GM21576 (cell line): ENCODE measurements around the gene LOXL3.
A peak's percentile ranks its signal among the peaks of the same experiment; 100 is the strongest.

Source experiments
- ATAC-seq: cut with Tn5 transposase; IDR thresholded peaks from one replicate; pipeline ENCODE4 v1.9.1; 2021; ENCODE audit warnings: mild to moderate bottlenecking, moderate library complexity; ENCODE audit not compliant: unreplicated experiment

Gene LOXL3

DNA sequence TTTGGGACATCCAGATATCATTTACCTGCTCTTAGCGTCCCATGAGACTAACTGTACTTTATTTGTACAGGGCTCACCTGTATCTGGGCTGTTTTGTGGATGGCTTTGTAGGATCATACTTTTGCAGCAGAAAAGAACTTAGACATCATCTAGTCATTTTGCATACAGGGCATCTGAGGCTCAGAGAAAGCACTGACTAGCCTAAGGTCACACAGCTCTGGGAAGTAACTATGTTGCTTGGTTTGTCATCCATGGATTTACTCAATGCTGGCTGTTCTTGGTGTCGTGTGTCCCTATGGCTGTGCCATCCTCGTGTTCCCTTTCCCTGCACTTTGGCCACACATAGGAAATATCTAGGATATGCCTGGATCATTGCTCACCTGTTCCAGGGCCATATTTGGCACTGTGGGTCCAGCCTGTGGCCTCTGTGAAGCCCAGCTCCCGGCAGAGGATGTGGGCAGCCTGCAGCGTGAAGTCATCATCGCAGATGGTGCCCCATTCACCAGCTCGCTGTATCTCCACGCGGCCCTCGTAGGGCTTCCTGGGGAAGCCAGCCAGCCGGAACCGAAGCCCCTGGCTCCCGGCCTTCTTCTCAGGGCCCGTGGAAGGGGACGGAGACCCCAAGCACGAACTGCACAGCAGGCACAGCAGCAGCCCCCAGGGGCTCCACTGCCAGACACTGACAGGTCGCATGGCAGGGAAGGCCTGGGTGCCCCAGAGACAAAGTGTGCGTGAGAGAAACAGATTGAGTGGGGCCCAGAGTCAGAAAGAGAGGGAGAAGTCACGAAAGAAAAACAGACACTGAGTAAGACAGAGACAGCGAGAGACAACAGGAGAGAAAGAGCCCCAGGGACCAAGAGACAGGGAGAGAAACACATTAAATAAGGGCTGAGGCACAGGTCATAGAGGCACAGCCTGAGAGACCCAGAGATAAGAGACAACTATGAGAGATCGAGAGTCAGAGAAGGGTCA, 1.5 kb downstream of the LOXL3 start:
- ATAC-seq = no peak

DNA sequence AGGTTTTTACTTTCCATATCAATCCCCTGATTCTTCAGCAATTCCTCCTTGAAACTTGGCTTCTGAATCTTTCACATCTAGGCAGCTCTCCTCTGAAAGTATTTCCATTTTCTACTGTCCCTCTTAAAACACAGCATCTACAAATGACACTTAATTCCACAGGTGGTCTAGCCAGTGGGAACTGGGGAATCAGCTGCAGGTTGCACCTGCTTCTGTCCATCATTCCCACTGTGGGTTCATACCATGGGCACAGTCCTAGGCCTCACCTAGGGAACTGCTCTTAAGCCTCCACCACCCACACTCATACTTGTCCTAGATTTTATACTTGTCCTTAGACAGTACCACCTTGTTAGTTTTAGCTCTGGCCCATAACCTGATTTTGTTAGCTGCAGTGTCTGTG, 2.2 kb downstream of the LOXL3 start:
- no peak for ATAC-seq

DNA sequence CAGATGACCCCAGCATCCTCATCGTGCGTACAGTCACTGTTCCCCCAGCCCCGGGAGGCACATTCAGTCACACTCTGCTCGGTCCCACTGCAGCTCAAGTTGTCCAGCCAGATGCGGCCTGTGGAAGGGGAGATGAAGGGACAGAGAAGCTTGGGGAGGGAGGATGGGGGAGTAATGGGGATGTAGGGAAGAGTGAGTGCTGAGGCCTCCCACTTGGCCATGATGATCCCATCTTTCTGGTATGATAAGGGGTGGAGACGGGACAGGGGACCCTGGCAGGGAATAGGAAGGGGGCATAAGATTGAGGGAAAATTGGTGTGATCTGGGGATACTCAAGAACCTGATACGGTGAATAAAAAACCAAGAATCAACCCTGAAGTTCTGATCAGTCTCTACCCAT, 3.5 kb downstream of the LOXL3 start:
- ATAC-seq = no peak

DNA sequence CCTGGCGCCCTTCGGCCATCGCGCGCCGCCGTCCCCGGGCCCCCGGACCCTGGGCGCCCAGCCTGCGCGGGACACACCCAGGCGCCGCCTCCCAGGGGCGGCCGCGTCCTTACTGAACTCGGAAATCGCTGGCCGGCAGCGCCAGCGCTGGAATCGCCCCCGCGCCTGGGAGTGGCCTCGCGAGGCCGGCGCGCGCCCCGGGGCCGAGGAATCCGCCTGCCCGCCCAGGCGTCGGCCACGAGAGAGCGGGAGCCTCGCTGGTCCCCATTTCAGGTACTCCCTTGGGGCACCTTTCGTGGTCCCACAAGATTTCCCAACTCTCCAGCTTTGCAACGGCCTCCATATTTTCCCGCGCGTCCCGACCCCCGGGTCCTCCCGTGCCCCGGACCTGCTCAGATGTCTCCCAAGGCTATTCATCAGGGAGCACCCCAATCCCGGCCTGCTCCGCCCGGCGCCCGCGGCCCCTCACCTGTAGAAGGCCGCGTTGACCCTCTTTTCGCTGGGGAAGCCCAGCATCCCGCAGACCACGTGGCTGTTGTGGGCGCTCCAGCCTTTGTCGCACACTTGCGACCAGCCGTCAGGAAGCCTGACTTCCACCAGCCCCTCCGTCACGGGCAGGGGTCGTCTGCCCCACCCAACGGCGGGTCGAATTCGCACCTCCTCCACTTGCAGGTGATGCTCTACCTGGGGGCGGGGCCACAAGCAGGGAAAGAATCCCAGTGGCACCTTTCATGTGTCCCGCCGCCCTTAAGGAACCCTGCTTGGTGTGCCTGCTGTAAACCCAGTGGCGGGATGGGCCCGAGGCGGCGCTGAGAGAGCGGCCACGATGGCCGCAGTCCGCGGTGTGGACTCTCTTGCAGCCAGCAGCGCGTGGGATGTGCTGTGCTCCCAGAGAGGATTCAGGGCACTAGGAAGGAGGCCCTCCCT, 4.6 kb downstream of the LOXL3 start:
- ATAC-seq = no peak

DNA sequence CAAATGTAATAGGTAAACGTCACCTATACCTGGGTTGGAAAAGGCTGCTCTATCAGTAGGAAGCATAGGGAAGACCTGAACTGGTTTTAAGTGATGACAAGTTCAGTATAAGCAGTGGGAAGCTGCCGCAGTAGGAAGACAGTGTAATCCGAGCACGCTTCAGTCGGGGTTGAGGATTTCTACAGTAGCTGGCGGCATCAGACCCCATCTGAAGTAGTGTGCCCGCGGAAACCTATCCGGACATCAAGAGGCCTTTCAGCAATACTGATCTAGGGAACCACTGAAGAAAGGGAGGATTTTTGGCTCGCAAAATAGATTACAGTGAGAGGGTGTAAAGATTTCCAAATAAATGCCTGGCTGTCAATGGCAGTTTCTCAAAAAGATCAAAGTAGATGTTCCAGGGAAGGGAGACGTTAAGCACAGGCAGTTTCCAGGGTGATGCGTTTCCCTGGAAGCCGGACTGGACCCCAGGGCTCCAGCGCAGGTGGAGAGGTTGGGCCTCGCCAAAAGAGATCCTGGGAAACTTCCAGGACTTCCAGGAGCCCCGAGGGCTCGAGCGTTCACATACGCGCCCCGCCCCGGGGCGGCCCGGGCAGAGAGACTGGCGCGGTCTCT, 5.3 kb downstream of the LOXL3 start:
- ATAC-seq = no peak

DNA sequence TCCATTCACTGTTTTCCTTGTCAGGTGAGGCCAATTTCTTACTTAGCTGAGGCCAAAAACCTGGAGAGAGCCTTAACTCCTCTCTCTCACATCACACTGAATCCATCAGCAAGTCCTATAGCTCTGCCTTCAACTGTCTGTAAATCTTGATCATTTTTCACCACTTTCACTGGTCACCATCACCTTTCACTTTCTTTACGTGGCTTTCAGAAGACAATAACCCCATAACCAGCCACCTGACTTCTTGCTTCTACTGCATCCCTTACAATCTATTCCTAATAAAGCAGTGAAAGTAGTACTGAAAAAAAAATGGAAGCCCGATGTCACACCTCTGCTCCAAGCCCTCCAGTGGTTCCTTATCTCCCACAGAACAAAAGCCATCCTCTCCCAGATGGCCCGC, 7.7 kb downstream of the LOXL3 start:
- no peak for ATAC-seq

DNA sequence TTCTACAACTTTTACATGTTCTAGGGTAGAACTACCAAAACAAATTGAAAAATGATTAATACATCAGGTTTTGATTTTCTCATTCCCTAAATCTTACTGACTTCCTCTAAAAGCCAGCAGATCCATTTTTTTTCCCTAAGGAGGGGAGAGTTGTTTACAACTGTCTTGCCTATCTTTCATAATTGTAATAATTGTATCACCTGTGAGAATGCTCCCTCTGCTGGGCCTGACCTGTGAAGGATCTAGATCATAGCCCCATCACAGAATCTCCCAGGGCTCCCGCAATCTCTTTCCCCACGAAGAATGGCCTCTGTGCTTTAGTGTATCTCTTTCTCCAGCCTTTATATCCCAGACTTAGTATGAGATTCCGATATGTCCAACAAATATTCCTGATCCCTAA, 9.1 kb downstream of the LOXL3 start:
- ATAC-seq = no peak

DNA sequence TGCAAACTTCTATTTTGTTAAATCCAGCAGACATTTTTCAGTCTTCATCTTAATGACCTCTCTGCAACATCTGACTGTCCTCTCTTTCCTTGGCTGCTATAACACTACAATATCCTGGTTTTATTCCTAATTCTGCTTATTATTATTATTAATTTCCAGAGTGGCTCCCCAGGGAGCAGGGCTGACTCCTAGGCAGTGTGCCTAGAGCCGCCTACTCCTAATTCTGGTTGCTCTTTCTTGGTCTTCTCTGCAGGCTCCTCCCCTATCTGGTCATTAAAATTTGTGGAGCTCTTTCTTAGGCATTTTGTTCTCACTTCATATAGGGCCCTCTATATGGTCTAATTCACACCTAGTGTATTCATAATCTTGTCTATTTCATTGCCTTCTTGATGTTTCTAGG, 10.8 kb downstream of the LOXL3 start:
- no peak for ATAC-seq

DNA sequence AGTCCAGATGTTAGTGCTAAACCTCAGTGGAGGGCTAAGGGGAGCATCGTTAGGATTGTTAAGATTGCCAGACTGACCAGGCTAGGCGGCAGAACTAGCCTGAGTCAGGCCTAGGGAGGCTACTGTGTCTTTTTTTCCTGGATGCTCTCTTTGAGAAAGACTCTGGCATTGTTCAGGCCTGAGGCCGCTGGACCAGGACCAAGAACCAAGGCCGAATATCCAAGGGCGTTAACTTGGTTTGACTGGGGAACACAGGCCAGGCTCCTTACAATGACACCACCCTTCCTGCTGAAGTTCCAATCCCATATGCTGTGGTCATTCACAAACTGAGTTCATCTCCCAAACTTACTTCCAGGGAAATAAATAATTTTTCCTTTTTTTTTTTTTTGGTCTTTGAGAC, 13.5 kb downstream of the LOXL3 start:
- no peak for ATAC-seq

DNA sequence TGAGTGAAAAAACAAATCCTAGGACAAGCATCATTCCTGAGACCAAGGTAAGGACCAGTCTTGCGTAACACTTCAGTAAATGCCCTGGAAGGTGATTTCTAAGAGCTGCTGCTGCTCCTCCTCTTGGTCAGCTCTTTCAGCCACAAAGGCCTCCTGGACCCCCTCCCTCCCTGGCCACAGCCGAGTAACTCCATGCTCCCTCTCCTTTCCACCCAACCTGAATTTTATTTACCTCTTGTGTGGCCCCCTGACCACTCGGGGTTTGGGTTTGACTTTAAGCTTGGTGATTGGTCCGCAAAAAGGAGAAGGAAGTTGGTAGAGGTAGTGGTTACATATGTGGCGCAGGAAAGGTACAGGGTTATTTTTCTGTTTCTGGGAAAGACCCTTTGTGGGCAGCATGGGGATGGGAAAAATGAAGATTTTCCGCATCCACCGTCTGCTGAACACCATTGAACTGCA, 14.8 kb downstream of the LOXL3 start:
- no peak for ATAC-seq

DNA sequence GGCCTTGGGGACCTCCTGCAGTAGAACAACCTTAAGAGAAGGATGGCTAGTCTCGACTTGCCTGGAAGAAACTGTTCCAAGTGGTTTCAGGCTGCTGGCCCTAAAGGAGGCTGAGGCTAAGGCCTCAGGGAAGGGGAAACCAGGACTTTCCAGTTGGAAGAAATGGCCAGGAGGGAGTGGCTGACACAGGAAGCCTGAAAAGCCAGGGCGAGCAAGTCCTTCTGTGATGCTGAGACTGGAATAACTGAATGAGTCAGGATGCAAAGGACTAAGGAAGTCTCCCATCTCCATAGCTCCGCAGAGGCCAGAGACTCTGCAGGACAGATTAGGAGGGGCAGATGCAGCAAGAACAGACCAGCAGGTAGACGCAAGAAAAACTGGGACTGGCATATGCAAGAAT, 16.6 kb downstream of the LOXL3 start:
- ATAC-seq = no peak

DNA sequence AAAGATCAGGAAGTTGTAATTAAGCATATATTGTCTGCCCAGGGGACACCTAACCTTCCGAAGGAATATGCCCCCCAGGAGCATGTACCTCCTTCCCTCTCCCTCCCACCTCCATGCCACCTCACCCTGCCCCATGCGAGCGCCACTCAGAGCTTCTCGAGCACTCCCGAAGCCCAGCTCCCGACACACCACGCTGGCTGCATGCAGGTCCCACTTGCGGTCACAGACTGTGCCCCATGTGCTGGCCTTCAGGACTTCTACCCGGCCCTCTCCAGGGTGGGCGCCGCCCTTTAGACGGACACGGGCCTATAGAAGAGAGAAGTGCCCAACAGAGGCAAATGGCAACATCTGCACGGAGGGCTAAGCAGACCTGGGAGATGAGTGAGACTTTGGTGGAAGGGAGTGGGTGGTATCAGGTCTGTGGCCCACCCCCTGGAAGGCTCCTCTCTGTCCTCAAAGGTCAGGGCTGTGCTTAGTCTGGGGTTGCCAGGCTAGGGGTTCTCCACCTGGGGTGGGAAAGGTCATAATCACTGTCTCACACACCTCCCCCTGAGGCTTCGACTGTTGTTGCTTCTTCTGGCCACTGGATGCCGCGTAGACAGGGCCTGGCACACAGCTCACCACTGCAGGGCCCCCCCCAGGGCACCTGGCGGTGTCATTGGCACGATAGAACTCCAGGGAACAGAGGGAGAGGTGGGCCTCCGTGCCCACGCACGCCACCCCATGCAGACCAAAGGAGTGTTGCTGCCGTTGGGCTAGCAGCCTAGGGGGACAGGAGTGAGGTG, 17.4 kb downstream of the LOXL3 start:
- no peak for ATAC-seq

DNA sequence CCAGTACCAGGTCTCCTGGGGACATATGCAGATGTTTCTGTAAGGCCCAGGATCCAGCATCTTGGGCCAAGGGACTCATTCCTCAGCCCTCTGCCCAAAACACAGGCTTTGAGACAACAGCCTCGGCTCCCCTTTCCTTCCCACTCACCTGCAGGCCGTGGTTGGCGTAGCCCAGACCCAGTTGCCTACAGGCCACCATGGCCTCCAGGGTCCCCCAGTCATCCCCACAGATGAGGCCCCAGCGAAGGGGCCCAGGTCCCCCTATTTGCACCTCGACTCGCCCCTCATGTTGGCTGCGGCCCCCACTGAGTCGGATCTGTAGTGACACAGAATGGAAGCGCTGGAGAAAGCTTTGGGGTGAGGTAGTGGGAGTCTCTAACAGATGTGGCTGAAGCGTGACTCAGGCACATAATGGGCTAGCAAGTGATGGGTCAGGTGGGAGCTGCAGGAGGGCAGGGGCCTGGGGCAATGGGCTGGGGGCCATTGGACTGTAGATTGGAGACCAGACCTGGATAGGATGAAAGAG, 18.2 kb downstream of the LOXL3 start:
- no peak for ATAC-seq

DNA sequence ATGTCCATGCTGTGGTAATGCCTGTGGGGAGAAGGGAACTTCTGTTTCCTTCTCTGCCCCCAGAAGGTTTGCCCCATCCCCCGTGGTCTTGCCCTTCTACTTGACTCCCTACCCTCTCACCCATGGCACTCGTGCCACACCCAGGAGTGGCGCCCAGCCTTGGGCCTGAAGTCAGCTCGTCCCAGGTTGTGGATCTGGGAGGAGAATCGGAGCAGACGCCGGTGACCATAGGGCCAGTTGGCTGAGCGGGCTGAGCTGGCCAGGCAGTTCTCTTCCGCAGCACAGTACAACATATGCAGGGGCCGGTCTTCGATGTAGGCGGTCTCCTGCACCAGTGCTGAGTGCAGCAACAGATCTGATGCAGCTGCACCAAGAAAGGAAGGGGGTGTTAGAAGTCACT, 19.3 kb downstream of the LOXL3 start:
- no peak for ATAC-seq

DNA sequence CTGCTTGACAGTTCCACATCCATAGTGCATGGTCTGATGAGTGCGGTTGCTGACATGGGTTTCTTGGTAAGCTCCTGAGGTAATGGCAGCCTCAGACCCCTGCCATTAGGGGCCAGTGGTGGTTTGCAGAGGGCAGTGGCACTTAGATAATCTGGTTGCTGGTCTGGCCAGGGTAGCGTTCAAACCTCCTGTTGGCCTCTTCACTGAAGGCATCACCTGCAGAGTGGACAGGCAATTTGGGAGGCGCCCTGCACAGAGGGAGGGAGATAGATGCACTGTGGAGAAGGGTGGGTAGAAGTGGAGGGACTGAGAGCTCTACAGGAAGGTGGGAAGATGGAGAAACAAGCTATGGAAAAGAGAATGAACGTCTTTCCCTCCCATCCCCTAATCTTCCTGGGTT, 20.3 kb downstream of the LOXL3 start:
- no peak for ATAC-seq

DNA sequence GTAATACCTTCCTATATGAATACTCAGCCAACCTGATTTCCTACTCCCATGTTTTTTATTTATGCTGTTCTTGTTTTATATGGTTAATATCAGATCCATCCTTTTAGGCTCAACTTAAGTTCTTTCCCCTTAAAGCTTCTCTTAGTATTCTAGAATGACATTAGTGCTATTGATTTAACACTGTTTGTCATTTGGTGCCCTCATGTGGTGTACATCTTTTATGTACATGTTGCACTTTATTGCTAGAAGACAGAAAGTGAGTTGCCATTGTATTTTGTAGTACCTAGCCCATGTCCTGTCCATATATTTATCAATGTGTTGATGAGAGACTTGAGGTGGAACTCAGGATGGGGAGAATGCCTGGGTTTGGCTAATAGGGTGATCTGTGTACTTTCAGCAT, 21.5 kb downstream of the LOXL3 start:
- ATAC-seq = no peak

DNA sequence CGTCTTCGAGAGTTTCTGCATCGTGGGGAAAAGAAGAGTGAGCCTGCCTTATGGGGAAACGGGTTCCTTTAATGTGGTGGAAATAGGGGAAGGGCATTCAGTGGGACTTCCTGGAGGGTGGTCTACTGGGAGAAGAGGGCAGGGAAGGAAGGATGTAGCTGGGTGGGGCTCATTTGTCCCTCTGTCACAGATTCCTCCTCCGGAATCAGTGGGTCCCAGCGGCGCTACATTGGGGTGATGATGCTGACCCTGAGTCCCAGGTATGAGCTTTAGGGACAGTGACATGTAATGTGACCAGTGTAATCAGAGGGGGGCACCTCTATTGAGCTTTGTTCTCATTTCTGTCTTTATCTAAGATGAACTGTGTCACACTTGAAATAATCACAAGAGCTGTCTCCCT, 22.1 kb downstream of the LOXL3 start:
- no peak for ATAC-seq

DNA sequence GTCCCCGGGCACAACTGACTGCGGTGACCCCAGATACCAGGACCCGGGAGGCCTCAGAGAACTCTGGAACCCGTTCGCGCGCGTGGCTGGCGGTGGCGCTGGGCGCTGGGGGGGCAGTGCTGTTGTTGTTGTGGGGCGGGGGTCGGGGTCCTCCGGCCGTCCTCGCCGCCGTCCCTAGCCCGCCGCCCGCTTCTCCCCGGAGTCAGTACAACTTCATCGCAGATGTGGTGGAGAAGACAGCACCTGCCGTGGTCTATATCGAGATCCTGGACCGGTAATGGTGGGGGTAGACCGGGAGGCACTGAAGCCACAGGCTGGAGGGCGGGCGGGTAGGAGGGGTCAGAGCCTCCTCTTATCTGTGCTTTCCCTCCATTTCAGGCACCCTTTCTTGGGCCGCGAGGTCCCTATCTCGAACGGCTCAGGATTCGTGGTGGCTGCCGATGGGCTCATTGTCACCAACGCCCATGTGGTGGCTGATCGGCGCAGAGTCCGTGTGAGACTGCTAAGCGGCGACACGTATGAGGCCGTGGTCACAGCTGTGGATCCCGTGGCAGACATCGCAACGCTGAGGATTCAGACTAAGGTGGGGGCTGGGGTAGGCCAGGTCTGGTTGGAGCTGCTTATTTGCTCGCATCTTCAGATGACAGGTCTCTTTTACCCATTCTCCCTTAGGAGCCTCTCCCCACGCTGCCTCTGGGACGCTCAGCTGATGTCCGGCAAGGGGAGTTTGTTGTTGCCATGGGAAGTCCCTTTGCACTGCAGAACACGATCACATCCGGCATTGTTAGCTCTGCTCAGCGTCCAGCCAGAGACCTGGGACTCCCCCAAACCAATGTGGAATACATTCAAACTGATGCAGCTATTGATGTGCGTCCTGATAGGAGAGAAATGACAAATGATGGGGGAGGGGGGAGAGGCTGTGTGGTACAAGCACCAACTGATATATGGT, 23.2 kb downstream of the LOXL3 start:
- ATAC-seq = peak; percentile 24
